Measurements from ENCODE around the gene PKNOX1. TPM values are rescaled to one million over a fixed set of nuclear protein-coding genes. Genes with fewer than 3 reads are reported as not detected.

PKNOX1 gene
- total and polyA plus RNA-seq, 8 donors = 4.9 to 88.7 (median 15.4) TPM

GRCh38 chr21:42971897-42972275, 2.5 kb upstream of the PKNOX1 start:
- TF ChIP-seq POLR2A (IDR thresholded peaks at IDR 0.05) (no peak), EP300 (IDR thresholded peaks at IDR 0.05) (no peak), POLR2AphosphoS5 (IDR thresholded peaks at IDR 0.05) (no peak)
- TF ChIP-seq, protein P1, sequence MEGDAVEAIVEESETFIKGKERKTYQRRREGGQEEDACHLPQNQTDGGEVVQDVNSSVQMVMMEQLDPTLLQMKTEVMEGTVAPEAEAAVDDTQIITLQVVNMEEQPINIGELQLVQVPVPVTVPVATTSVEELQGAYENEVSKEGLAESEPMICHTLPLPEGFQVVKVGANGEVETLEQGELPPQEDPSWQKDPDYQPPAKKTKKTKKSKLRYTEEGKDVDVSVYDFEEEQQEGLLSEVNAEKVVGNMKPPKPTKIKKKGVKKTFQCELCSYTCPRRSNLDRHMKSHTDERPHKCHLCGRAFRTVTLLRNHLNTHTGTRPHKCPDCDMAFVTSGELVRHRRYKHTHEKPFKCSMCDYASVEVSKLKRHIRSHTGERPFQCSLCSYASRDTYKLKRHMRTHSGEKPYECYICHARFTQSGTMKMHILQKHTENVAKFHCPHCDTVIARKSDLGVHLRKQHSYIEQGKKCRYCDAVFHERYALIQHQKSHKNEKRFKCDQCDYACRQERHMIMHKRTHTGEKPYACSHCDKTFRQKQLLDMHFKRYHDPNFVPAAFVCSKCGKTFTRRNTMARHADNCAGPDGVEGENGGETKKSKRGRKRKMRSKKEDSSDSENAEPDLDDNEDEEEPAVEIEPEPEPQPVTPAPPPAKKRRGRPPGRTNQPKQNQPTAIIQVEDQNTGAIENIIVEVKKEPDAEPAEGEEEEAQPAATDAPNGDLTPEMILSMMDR (IDR thresholded peaks at IDR 0.05) = no peak
- Histone ChIP-seq H3K27ac (peak overlapping the region; percentile 28 to 100 (median 61)), H3K4me1 (peaks cover 10 to 37% (median 35%) of the 10 kb centered on the region in 4 donors), H3K36me3 (no peaks in the 10 kb centered on the region), H3K27me3 (no peaks in the 10 kb centered on the region), H3K4me3 (no peak overlapping the region), H3K9me3 (no peaks in the 10 kb centered on the region)
- DNase-seq = peak; percentile 29 to 36
- intact Hi-C loops (cut with DNase I; ENCODE audit: low total_unique reads) = no loop called here
- WGBS, 5 donors = 38 to 58% (median 50%) methylated on average over 2 to 3 of the region's 3 CpGs; no CpG with 5 or more reads in 1 of the 5 donors

GRCh38 chr21:42973309-42973990, 912 bp upstream of the PKNOX1 start:
- Histone ChIP-seq H3K36me3 (no peaks in the 10 kb centered on the region), H3K27ac (peak overlapping the region; percentile 85 to 100 (median 92)), H3K4me3 (peak overlapping the region; percentile 49 to 61 (median 56)), H3K9me3 (no peaks in the 10 kb centered on the region), H3K4me1 (peaks cover 10 to 37% (median 36%) of the 10 kb centered on the region in 4 donors), H3K27me3 (no peaks in the 10 kb centered on the region)
- TF ChIP-seq EP300 (IDR thresholded peaks at IDR 0.05) (no peak), POLR2A (IDR thresholded peaks at IDR 0.05) (no peak), POLR2AphosphoS5 (IDR thresholded peaks at IDR 0.05) (no peak)
- TF ChIP-seq, protein P1 (IDR thresholded peaks at IDR 0.05) = peak in 1 of 7 experiments; percentile 40
- intact Hi-C loops (cut with DNase I; ENCODE audit: low total_unique reads) = no loop called here
- no peak for DNase-seq
- WGBS, 5 donors = 55 to 71% (median 62%) methylated on average over 16 to 19 of the region's 19 CpGs

DNA sequence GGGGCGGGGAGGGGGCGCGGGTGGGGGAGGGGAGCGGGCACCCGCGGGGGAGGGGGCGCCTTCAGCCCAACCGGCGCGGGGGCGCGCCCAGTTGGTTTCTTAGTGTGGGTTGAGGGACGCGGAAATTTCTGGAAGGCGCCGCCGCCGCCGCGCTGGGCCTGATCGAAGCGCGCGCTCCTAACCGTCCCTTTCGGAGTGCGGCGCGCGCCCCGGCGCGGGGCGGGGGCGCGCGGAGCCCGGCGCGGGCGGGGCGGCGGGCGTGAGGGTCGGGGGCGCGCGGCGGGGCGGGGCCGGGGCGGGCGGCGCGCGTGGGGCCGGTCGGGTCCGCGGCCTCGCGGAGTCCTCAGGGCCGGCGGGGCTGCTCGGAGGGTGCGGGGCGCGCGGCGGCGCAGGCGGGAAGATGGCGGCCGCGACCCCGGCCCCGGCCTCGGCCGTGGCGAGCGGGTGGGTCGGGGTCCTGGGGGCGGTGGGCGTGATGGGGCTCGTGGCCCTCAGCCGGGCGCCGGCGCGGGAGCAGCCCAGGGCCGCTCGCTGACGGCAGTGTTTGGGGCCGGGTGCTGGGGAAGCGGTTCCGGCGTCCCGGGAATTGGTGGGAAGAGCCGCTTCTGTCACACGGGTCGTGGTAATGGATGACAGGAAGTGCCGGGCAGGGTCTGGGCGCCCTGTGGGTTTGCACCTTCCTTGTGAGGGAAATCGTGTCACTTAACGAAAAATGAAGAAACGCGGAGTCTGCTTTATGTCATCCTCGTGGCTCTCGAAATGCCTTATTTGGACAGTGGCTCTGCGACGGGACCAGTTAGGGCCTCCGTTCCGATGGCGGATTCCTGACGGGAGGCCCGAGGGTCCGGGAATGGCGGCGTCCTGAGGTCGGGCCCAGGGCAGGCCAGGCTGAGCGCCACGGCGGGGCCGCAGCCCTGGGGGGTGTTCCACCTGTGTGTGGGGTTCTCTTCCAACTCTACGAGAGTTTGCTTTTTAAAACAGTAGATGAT, 764 bp downstream of the PKNOX1 start:
- peak; percentile 32 to 52 (median 45) for TF ChIP-seq POLR2AphosphoS5 (IDR thresholded peaks at IDR 0.05)
- TF ChIP-seq, protein P1 (IDR thresholded peaks at IDR 0.05) = no peak
- Histone ChIP-seq H3K36me3 (peaks cover 0 to 4% (median 2%) of the 10 kb centered on the region in 4 donors), H3K9me3 (no peaks in the 10 kb centered on the region), H3K4me1 (peaks cover 10 to 37% (median 36%) of the 10 kb centered on the region in 4 donors), H3K27ac (peak overlapping the region; percentile 88 to 100 (median 98)), H3K4me3 (peak overlapping the region; percentile 58 to 75 (median 64)), H3K27me3 (no peaks in the 10 kb centered on the region)
- intact Hi-C loops (cut with DNase I; ENCODE audit: low total_unique reads) = no loop called here
- DNase-seq = peak; percentile 63 to 88
- 0 to 1% (median 0%) methylated on average over 15 to 118 of the region's 125 CpGs for WGBS, 5 donors

- WGBS, 5 donors = 40 to 51% (median 48%) methylated on average over 6 of the region's 6 CpGs
- peak overlapping the region in 4 of 5 donors; percentile 88 to 100 (median 97) for H3K27ac ChIP-seq
- intact Hi-C loops (cut with DNase I; ENCODE audit: low total_unique reads) = no loop called here
- peaks cover 10 to 39% (median 38%) of the 10 kb centered on the region in 4 donors for H3K4me1 ChIP-seq
- H3K27me3 ChIP-seq = no peaks in the 10 kb centered on the region
- TF ChIP-seq, protein P1 (IDR thresholded peaks at IDR 0.05) = no peak
- no peak for TF ChIP-seq EP300 (IDR thresholded peaks at IDR 0.05)
- TF ChIP-seq POLR2AphosphoS5 (IDR thresholded peaks at IDR 0.05) = no peak
- TF ChIP-seq POLR2A (IDR thresholded peaks at IDR 0.05) = no peak
- no peak for DNase-seq
- H3K9me3 ChIP-seq = no peaks in the 10 kb centered on the region
- peaks cover 0 to 4% (median 2%) of the 10 kb centered on the region in 4 donors for H3K36me3 ChIP-seq
- peak overlapping the region; percentile 58 to 75 (median 64) for H3K4me3 ChIP-seq
Observed at GRCh38 chr21:42975886-42976608, 1.7 kb downstream of the PKNOX1 start.
